ENCODE data around the gene DHRS1.
"Not testable (repeated sequence)": the region's sequence is repeated elsewhere in the genome, so short reads cannot be mapped to it uniquely, and the experiment has no call there.

The DHRS1 gene

GRCh38 chr14:24254630-24255392, 44.8 kb downstream of the DHRS1 start:
- no peaks in the 10 kb centered on the region for H3K27me3 ChIP-seq (ENCODE audit: control insufficient read depth in 1 of 2, insufficient read depth in 2 of 2, low read length in 2 of 2)
- H3K27ac ChIP-seq (ENCODE audit: low read length): no peak overlapping the region
- no peak overlapping the region for H3K9ac ChIP-seq (ENCODE audit: low read length in 2 of 2)
- H3K4me3 ChIP-seq (ENCODE audit: low read length in 2 of 2): no peak overlapping the region
- H3K4me1 ChIP-seq (ENCODE audit: control insufficient read depth, insufficient read depth, low read length): no peaks in the 10 kb centered on the region
- no peaks in the 10 kb centered on the region for H3K9me3 ChIP-seq (ENCODE audit: control insufficient read depth in 2 of 2, low read length in 2 of 2)
- no peaks in the 10 kb centered on the region for H3K36me3 ChIP-seq (ENCODE audit: control insufficient read depth in 2 of 2, insufficient read depth in 2 of 2, low read length in 2 of 2)

- H3K27ac ChIP-seq (ENCODE audit: low read length): no peak overlapping the region
- H3K27me3 ChIP-seq (ENCODE audit: control insufficient read depth in 1 of 2, insufficient read depth in 2 of 2, low read length in 2 of 2): no peaks in the 10 kb centered on the region
- H3K4me3 ChIP-seq (ENCODE audit: low read length in 2 of 2): no peak overlapping the region
- H3K36me3 ChIP-seq (ENCODE audit: control insufficient read depth in 2 of 2, insufficient read depth in 2 of 2, low read length in 2 of 2): no peaks in the 10 kb centered on the region
- H3K9ac ChIP-seq (ENCODE audit: low read length in 2 of 2): no peak overlapping the region
- no peaks in the 10 kb centered on the region for H3K9me3 ChIP-seq (ENCODE audit: control insufficient read depth in 2 of 2, low read length in 2 of 2)
- H3K4me1 ChIP-seq (ENCODE audit: control insufficient read depth, insufficient read depth, low read length): no peaks in the 10 kb centered on the region
Observed at GRCh38 chr14:24253936-24254335, 45.6 kb downstream of the DHRS1 start.

GRCh38 chr14:24252289-24253124, 47.1 kb downstream of the DHRS1 start:
- Histone ChIP-seq H3K9me3 (ENCODE audit: control insufficient read depth in 2 of 2, low read length in 2 of 2) (no peaks in the 10 kb centered on the region), H3K36me3 (ENCODE audit: control insufficient read depth in 2 of 2, insufficient read depth in 2 of 2, low read length in 2 of 2) (no peaks in the 10 kb centered on the region), H3K27ac (ENCODE audit: low read length) (no peak overlapping the region), H3K4me3 (ENCODE audit: low read length in 2 of 2) (no peak overlapping the region), H3K4me1 (ENCODE audit: control insufficient read depth, insufficient read depth, low read length) (no peaks in the 10 kb centered on the region), H3K9ac (ENCODE audit: low read length in 2 of 2) (no peak overlapping the region), H3K27me3 (ENCODE audit: control insufficient read depth in 1 of 2, insufficient read depth in 2 of 2, low read length in 2 of 2) (no peaks in the 10 kb centered on the region)

- Histone ChIP-seq H3K27me3 (ENCODE audit: control insufficient read depth in 1 of 2, insufficient read depth in 2 of 2, low read length in 2 of 2) (no peaks in the 10 kb centered on the region), H3K27ac (ENCODE audit: low read length) (no peak overlapping the region), H3K9me3 (ENCODE audit: control insufficient read depth in 2 of 2, low read length in 2 of 2) (no peaks in the 10 kb centered on the region), H3K4me1 (ENCODE audit: control insufficient read depth, insufficient read depth, low read length) (no peaks in the 10 kb centered on the region), H3K4me3 (ENCODE audit: low read length in 2 of 2) (no peak overlapping the region), H3K9ac (ENCODE audit: low read length in 2 of 2) (no peak overlapping the region), H3K36me3 (ENCODE audit: control insufficient read depth in 2 of 2, insufficient read depth in 2 of 2, low read length in 2 of 2) (no peaks in the 10 kb centered on the region)
Observed at GRCh38 chr14:24251880-24252288, 47.7 kb downstream of the DHRS1 start.

- no peak overlapping the region for H3K4me3 ChIP-seq (ENCODE audit: low read length in 2 of 2)
- H3K27ac ChIP-seq (ENCODE audit: low read length): no peak overlapping the region
- no peaks in the 10 kb centered on the region for H3K27me3 ChIP-seq (ENCODE audit: control insufficient read depth in 1 of 2, insufficient read depth in 2 of 2, low read length in 2 of 2)
- H3K36me3 ChIP-seq (ENCODE audit: control insufficient read depth in 2 of 2, insufficient read depth in 2 of 2, low read length in 2 of 2): no peaks in the 10 kb centered on the region
- H3K4me1 ChIP-seq (ENCODE audit: control insufficient read depth, insufficient read depth, low read length): no peaks in the 10 kb centered on the region
- H3K9me3 ChIP-seq (ENCODE audit: control insufficient read depth in 2 of 2, low read length in 2 of 2): no peaks in the 10 kb centered on the region
- H3K9ac ChIP-seq (ENCODE audit: low read length in 2 of 2): no peak overlapping the region
Observed at GRCh38 chr14:24250354-24250753, 49.2 kb downstream of the DHRS1 start.

GRCh38 chr14:24249230-24250021, 50.2 kb downstream of the DHRS1 start:
- no peaks in the 10 kb centered on the region for H3K36me3 ChIP-seq (ENCODE audit: control insufficient read depth in 2 of 2, insufficient read depth in 2 of 2, low read length in 2 of 2)
- H3K4me3 ChIP-seq (ENCODE audit: low read length in 2 of 2): no peak overlapping the region
- H3K27me3 ChIP-seq (ENCODE audit: control insufficient read depth in 1 of 2, insufficient read depth in 2 of 2, low read length in 2 of 2): no peaks in the 10 kb centered on the region
- no peak overlapping the region for H3K27ac ChIP-seq (ENCODE audit: low read length)
- H3K4me1 ChIP-seq (ENCODE audit: control insufficient read depth, insufficient read depth, low read length): no peaks in the 10 kb centered on the region
- H3K9me3 ChIP-seq (ENCODE audit: control insufficient read depth in 2 of 2, low read length in 2 of 2): no peaks in the 10 kb centered on the region
- H3K9ac ChIP-seq (ENCODE audit: low read length in 2 of 2): no peak overlapping the region

GRCh38 chr14:24247422-24247821, 52.2 kb downstream of the DHRS1 start:
- no peak overlapping the region for H3K27ac ChIP-seq (ENCODE audit: low read length)
- H3K4me3 ChIP-seq (ENCODE audit: low read length in 2 of 2): no peak overlapping the region
- no peaks in the 10 kb centered on the region for H3K27me3 ChIP-seq (ENCODE audit: control insufficient read depth in 1 of 2, insufficient read depth in 2 of 2, low read length in 2 of 2)
- peaks cover 9% of the 10 kb centered on the region for H3K4me1 ChIP-seq (ENCODE audit: control insufficient read depth, insufficient read depth, low read length)
- no peaks in the 10 kb centered on the region for H3K9me3 ChIP-seq (ENCODE audit: control insufficient read depth in 2 of 2, low read length in 2 of 2)
- H3K36me3 ChIP-seq (ENCODE audit: control insufficient read depth in 2 of 2, insufficient read depth in 2 of 2, low read length in 2 of 2): no peaks in the 10 kb centered on the region
- no peak overlapping the region for H3K9ac ChIP-seq (ENCODE audit: low read length in 2 of 2)

GRCh38 chr14:24246765-24247212, 52.8 kb downstream of the DHRS1 start:
- H3K4me3 ChIP-seq (ENCODE audit: low read length in 2 of 2): no peak overlapping the region
- H3K9me3 ChIP-seq (ENCODE audit: control insufficient read depth in 2 of 2, low read length in 2 of 2): no peaks in the 10 kb centered on the region
- peaks cover 13% of the 10 kb centered on the region for H3K4me1 ChIP-seq (ENCODE audit: control insufficient read depth, insufficient read depth, low read length)
- H3K9ac ChIP-seq (ENCODE audit: low read length in 2 of 2): no peak overlapping the region
- no peaks in the 10 kb centered on the region for H3K27me3 ChIP-seq (ENCODE audit: control insufficient read depth in 1 of 2, insufficient read depth in 2 of 2, low read length in 2 of 2)
- no peaks in the 10 kb centered on the region for H3K36me3 ChIP-seq (ENCODE audit: control insufficient read depth in 2 of 2, insufficient read depth in 2 of 2, low read length in 2 of 2)
- H3K27ac ChIP-seq (ENCODE audit: low read length): no peak overlapping the region

GRCh38 chr14:24245350-24245749, 54.2 kb downstream of the DHRS1 start:
- not testable (repeated sequence) for H3K9ac ChIP-seq (ENCODE audit: low read length in 2 of 2); H3K27me3 ChIP-seq (ENCODE audit: control insufficient read depth in 1 of 2, insufficient read depth in 2 of 2, low read length in 2 of 2); H3K36me3 ChIP-seq (ENCODE audit: control insufficient read depth in 2 of 2, insufficient read depth in 2 of 2, low read length in 2 of 2); H3K27ac ChIP-seq (ENCODE audit: low read length); H3K9me3 ChIP-seq (ENCODE audit: control insufficient read depth in 2 of 2, low read length in 2 of 2); H3K4me3 ChIP-seq (ENCODE audit: low read length in 2 of 2)
- H3K4me1 ChIP-seq (ENCODE audit: control insufficient read depth, insufficient read depth, low read length): peaks cover 26% of the 10 kb centered on the region

GRCh38 chr14:24243336-24243836, 56.2 kb downstream of the DHRS1 start:
- Histone ChIP-seq H3K4me1 (ENCODE audit: control insufficient read depth, insufficient read depth, low read length) (peaks cover 38% of the 10 kb centered on the region), H3K9me3 (ENCODE audit: control insufficient read depth in 2 of 2, low read length in 2 of 2) (no peaks in the 10 kb centered on the region), H3K9ac (ENCODE audit: low read length in 2 of 2) (peak overlapping the region; percentile 98), H3K27ac (ENCODE audit: low read length) (peak overlapping the region; percentile 98), H3K36me3 (ENCODE audit: control insufficient read depth in 2 of 2, insufficient read depth in 2 of 2, low read length in 2 of 2) (peaks cover 21 to 26% of the 10 kb centered on the region in 2 donors), H3K4me3 (ENCODE audit: low read length in 2 of 2) (peak overlapping the region; percentile 94 to 96), H3K27me3 (ENCODE audit: control insufficient read depth in 1 of 2, insufficient read depth in 2 of 2, low read length in 2 of 2) (no peaks in the 10 kb centered on the region)
